DMS79 treated with DMSO at 0.1 percent for 48 hours (cell line): Measurements from ENCODE around the gene DAB1.

Experiments used
- DNase-seq: peaks from one replicate; lab custom pipeline; 2025; lab: John Stamatoyannopoulos, UW

Gene DAB1

GRCh38 chr1:57423656-57424211 is at the start of gene DAB1:
TSS of gene DAB1 (minus strand) at chr1:57424060. CDS start at chr1:57291030, 133,030 bp downstream.
- no peak for DNase-seq

DNA sequence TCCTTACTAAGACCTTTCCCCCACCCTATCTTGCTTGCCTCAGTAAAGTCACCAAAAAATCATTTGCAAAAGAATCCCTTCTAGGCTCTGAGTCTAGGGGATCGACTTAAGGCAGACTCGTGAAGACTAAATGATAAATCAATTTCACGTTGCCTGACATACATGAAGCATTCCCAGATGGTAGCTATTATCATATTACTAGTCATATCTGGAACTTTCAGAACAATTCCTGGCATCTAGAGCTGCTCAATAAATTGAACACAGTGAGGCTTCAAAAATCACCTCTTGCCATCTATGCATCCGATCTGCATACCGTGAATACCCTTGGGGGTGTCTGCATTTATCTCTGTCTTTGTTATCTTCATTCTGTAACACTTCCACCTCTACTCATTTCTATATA is 49.6 kb upstream of the DAB1 start:
- DNase-seq: no peak

GRCh38 chr1:57471995-57472394 is 48.1 kb upstream of the DAB1 start:
- DNase-seq: no peak

DNA sequence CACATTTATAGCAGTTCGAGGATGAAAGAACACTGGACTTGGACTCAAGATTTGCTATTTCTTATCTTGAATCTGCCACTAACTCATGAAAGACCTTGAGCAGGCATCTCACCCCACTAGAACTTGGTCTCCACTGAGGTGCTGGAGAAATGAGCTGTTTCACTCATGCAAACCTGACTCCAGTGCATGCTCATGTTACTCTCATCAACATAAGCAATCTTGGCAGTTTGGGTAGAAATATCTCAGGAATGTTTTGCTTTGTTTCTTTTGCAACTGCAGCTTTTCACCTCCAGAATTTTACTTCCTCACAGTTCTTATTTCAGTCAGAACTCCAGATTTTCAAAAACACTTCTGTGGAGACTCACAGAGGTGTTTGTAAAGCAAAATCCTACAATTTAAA is 46.2 kb upstream of the DAB1 start:
- no peak for DNase-seq

DNA sequence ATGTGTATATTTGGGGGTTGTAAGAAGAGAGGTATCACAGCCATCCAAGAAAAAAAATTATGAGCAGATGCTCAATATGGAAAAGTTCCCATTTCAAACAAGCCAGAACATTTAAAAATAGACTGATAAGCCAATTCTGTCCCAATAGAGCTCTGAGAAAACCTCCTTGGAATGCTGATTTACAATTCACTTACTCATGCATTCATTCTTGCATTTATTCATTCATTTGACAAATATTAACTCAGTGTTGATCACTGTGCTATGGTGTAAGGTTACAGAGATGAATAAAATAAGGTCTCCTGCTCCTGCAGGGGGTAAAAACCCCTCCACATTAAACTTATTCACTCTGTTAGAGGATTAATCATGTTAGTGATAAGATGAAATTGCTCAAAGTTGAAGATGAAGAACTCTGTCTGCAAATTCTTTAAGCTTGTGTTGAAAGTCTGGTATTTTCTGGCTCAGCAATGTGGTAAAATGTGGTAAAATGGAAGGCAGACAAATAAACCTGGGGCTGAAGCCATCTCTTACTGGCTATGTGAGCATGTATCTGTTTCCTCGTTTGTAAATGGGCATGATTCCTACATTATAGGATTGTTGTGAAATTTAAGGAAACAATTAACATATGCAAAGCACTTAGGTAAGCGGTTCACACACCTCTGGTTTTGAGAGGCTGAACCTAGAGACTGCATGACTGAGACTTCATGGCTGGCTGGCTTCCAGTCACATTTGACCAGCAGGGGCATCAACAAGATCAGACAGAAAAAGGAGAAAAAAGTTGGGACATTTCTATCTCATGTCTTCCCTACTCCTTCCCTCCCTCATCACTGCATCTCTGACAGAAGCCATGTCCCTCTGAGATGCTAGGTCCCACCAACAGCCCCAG is 45.0 kb upstream of the DAB1 start:
- no peak for DNase-seq

GRCh38 chr1:57467830-57468229 is 44.0 kb upstream of the DAB1 start:
- no peak for DNase-seq

- no peak for DNase-seq
These were observed 40.9 kb upstream of the DAB1 start for GRCh38 chr1:57464756-57465155.

DNA sequence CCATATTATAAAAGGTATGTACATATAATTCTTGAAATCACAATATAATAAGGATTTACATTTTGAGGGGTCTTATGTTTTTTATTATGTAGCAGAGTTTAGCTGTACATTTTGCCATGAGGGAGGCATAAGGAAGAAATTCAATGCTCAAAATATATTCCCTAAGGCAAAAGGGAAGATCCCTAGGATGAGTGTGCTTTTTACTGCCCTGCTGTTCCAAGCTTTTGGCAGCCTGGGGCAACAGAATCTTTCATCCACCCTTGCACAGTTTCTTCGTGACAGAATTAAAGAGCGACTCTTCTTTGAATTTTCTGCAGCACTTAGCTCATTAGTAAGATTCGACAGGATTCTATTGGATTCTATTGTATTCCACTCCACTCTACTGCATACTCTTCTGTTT is 39.5 kb upstream of the DAB1 start:
- DNase-seq: no peak

DNA sequence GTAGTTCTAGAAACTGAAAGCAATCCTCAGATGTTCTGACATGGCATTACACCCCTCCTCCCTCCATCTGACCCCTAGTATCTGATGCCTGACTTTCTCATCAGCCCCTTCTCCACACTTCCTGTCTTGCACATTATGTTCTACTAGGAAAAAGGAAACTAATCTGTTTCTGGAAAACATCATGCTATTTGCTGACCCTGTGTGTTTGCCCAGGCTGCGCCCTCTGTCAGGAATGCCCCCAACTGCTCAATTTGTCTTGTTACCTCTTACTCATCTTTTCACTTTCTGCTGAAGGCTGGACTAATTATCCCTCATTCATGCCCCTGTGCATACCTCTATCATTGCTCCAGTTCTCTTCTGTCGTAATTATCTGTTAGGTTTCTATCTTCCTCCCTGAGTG is 37.5 kb upstream of the DAB1 start:
- no peak for DNase-seq

DNA sequence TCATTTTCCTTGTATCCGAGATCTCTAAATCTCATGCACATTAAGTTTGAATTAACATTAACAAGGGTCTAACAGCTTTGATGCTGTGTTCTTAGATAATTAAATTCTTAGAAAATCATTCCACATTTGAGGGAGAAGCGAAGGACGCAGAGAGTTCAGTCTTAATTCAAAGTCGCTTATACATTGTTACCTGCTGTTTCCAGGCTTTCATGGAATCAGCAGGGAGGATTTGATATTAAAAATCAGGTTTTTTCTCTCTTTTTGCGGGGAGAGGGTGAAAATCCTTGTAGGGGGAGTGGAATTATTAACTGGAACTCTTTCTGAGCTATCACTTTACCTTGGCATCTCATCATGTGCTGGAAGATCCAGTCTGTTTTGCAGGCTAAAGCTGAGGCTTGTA is 27.7 kb upstream of the DAB1 start:
- no peak for DNase-seq

DNA sequence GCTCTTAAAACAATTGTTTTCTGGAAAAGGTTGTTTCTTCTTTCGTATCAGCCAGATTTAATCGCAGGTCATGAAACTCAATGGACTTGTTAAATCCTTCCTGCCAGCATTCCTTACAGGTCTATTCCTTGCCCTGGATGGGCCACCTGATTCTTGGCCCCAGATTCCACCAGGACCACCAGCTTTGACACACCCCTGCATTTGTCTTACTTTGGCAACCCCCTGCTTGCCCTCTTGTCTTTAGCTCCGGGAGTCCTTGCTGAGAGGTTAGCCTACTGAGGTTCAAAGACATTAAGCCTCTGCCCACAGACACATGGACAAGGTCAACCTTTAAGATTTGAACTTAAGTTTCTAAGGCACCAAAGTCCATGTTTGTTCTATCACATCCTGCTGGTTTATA is 27.1 kb upstream of the DAB1 start:
- DNase-seq: no peak

DNA sequence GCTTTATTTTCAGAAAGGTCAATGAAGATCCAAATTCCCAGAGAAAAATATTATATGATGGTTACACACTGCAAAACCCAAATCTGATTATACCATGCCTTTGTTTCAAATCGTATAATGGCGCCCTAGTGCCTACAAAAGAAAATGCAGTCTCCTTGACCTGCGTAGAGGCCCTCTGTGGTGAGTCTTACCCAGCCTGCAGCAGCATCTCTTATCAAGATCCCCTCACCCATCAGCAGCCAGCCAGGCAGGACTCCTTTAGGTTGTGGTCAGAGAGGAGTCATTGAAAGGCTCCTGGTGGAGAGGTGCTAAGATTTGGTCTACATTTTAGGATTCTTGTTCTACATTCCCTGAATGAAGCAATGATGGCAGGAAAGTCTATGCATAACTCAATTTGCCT is 23.7 kb upstream of the DAB1 start:
- no peak for DNase-seq

- DNase-seq: no peak
These were observed 19.1 kb upstream of the DAB1 start for GRCh38 chr1:57443004-57443403.

DNA sequence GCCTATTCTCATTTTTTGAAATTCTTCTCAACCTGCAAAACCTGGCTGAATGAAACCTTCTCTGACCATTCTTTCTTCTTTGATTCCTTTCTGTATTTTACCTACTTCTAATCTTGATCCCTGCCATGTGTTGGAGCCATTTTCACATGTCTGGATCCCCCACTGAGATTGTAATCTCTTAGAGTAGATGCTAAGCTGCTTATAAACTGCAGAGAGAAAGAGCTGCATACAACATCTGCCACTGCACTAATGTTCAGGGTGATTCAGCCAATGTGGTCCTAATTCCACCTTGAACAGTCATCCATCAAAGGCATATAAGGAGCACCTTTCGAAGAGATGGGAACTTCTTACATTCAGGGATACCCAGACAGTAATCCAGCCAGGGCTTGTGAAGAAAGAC is 16.2 kb upstream of the DAB1 start:
- DNase-seq: no peak

DNA sequence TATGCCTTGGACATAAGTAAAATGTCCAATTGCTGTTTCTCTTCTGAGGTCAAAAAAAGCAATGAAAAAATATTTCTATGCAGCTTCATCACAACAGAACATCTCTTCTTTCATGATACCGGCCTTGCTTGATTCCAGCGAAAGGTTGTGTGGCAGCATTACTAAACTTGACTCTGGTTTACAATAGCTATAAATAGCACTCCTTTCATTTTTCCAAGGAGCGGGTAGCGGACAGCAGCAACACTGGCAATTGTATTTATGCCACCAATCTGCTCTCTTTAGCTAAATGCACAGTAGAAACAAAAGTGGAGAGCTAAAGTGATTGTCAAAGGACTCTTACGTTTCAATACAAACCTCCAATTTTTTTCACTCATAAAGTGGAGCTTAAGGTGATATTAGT is 7.5 kb upstream of the DAB1 start:
- no peak for DNase-seq

DNA sequence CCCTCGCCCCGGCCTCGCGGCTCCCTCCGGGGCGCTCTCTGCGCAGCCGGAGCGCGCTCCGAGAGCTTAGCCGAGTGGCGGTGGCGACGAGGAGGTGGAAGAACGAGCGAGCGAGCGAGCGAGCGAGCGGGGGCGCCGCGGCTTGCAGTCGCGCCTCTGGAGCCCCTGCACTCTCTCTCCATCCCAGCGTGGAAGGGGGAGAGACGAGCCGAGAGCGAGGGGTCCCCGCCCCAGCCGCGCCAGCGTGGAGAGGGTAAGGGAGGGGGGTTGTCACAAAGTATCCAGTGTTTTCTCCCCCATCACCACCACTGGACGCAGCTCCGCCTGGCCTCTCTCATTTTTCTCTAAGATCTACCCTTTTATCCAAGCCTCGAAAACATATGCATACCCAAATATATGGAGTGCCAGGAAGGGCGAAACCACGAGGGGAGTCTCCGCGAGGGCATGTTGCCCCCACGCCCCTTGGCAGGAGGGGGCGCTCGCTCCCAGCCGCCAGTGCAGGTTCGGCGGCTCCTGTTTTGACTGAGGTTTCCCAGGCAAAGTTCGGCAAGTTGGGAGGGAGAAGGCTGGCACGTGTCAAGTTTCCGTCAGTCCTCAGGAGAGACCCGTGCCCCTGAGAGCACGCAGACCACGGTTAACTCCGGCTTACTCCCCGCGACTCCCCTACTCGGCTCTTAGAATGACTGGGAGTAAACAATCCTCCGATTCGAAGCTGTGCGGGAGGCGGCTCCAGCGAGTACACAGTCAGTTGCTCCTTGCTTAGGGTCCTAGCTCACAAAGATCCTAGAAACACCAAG is 569 bp upstream of the DAB1 start:
- DNase-seq: no peak

- DNase-seq: no peak
These were observed 665 bp downstream of the DAB1 start for GRCh38 chr1:57423135-57423655.

DNA sequence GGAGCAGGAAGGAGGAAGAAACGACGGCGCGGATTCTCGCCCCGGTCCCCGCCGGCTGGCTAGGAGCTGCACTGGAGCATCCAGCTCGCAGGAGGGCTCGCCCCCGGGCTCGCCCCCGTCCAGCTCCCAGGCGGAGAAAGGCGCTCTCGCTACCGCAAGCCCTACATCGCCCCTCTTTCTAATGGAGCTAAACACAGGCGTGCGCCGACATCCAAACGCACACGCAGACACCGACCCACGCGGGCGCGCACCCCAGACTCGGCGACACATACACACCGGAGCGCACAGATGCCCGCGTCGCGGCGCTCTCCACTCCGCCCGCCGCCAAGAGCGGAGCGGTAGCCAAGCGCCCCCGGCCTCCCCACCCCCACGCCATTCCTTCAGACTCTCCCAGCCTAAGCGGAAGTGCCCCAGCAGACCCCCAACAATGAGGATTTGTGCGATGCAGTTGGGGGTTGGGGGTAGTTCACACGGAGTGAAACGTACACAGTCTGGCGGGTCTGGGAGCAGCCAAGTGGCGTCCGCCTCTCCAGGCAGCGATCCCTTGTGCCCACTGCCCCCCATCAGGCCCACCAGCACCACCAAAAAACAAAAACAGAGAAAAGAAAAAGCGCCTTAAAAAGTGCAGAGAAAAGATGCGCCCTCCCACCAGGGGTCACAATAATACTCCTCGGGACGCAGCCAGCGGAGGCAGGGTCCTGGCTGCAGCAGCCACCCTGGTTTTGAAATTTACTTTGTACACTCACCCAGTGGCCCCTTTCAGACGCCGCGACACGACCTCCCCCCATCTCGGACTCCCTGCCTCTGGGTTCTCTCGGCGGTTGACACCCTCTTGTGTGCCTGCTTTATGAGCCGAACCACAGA is 1.4 kb downstream of the DAB1 start:
- DNase-seq: no peak

GRCh38 chr1:57421806-57422205 is 2.1 kb downstream of the DAB1 start:
- no peak for DNase-seq

- DNase-seq: no peak
These were observed 2.7 kb downstream of the DAB1 start for GRCh38 chr1:57420981-57421785.

DNA sequence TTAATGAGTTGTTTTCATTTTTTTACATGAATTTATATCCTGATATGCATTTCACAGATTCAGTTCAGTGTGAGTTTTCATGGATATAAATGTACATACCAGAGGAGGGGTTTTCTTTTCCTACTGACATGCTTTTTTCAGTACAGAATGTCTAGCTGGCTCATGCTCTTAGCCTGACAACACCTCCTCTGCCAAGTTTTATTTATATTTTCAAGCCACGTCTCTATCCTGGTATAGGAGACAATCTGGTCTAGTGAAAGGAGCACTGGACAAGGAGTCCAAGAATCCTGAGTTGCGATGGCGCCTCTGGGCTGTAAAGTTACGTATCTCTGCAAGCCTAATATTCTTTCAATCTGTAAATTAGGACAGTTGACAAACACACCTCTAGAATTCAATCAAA is 4.9 kb downstream of the DAB1 start:
- DNase-seq: no peak
